ENCODE results near the gene YPEL5. TPM values are rescaled to one million over a fixed set of nuclear protein-coding genes. Genes with fewer than 3 reads are reported as not detected.

The YPEL5 gene
- total RNA-seq, 1 donor from 2014 or later: 63.6 TPM

DNA sequence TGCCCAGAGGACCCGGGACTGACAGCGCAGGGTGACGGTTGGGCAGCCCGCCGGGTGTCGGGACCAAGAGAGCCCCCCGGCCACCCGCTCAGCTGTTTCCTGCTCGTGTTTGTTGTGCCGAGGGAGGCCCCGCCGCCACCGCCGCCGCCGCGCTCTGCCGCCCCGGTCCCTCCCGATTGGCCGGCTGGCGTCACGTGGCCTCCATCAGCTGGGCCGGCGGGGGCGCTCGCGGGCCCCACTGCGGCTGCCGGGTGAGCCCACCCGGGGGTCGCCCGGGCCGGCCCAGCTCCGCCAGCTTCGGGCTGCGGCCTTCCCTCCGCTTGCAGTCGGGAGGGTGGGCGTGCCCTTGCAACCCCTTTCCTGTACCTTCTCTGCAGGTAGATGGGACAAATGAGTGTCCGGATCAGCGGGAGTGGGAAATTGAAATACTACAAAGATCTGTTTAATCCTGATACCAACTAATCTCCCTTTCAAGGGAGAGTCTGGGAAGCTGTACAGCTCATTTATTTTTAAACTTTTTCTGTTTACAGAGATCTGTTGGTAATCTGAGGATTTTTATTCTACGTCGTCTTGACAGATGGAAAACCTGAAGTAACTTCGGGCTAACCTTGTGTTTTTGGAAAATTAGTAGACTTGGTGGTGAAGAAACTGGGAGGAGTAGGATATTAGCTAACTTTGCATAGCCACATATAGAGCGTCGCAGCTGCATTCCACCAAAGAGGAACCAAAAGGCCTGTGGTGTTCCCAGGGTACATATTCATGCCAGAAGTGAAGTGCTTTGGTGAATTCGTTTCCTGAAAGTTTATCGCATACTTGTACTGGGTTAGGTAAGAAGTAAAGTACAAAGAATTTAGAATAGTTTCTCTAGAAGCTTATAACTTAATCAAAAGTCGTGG, 1.2 kb downstream of the YPEL5 start:
- H3K27ac Mint-ChIP-seq: peak overlapping the region; percentile 94
- peaks cover 7% of the 10 kb centered on the region for H3K36me3 Mint-ChIP-seq (ENCODE audit: insufficient read depth)
- DNase-seq (ENCODE audit: low spot score, unreplicated experiment): peak; percentile 79
- no peaks in the 10 kb centered on the region for H3K9me3 Mint-ChIP-seq (ENCODE audit: low read depth)
- H3K27me3 Mint-ChIP-seq: no peaks in the 10 kb centered on the region
- TF ChIP-seq, protein P1, sequence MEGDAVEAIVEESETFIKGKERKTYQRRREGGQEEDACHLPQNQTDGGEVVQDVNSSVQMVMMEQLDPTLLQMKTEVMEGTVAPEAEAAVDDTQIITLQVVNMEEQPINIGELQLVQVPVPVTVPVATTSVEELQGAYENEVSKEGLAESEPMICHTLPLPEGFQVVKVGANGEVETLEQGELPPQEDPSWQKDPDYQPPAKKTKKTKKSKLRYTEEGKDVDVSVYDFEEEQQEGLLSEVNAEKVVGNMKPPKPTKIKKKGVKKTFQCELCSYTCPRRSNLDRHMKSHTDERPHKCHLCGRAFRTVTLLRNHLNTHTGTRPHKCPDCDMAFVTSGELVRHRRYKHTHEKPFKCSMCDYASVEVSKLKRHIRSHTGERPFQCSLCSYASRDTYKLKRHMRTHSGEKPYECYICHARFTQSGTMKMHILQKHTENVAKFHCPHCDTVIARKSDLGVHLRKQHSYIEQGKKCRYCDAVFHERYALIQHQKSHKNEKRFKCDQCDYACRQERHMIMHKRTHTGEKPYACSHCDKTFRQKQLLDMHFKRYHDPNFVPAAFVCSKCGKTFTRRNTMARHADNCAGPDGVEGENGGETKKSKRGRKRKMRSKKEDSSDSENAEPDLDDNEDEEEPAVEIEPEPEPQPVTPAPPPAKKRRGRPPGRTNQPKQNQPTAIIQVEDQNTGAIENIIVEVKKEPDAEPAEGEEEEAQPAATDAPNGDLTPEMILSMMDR (IDR thresholded peaks at IDR 0.05; ENCODE audit: unreplicated experiment): peak; percentile 62
- peak overlapping the region; percentile 65 for H3K4me3 Mint-ChIP-seq (ENCODE audit: low read depth)
- H3K4me1 Mint-ChIP-seq (ENCODE audit: low read depth): peaks cover 39% of the 10 kb centered on the region

DNA sequence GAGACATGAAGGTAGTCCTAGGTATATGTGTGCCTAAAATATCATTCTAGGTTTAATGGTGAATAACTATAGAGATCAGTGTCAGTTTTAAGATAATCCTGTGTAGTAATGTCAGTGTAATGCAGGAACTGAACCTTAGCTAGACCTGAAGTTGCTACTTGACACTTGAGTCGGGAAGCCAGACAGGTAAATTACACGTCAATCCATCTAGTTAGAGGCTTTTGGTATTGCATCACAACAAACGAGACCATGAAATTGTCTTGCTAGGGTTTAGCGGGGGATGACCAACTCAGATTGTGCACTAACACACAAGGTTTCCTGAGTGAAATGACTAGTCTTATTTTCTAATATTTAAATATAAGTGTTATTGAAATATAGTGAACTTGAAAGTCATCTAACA, 2.0 kb downstream of the YPEL5 start:
- TF ChIP-seq, protein P1 (IDR thresholded peaks at IDR 0.05; ENCODE audit: unreplicated experiment): no peak
- DNase-seq (ENCODE audit: low spot score, unreplicated experiment): no peak
- Mint-ChIP-seq H3K36me3 (ENCODE audit: insufficient read depth) (peaks cover 8% of the 10 kb centered on the region), H3K27me3 (no peaks in the 10 kb centered on the region), H3K4me3 (ENCODE audit: low read depth) (peak overlapping the region; percentile 65), H3K9me3 (ENCODE audit: low read depth) (no peaks in the 10 kb centered on the region), H3K27ac (peak overlapping the region; percentile 94), H3K4me1 (ENCODE audit: low read depth) (peaks cover 39% of the 10 kb centered on the region)

DNA sequence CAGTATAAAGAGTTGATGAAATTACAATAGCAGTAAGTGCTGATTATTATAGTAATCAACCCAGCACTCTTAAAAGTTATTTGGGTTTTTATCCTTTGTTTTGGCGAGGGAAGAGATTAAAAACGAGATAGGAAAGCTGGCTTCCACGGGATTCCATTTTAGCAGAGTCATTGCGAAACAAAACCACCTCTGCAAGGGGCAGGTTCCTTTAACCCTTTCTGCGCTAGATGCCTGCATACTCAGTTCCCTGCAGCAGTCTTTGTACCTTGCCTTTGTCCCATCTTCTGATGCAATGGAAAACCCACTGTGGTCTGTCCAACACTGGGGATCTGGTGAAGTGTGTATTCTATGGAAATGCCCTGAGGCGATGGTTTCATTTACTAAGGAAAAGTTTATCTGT, 2.7 kb downstream of the YPEL5 start:
- no peak for DNase-seq (ENCODE audit: low spot score, unreplicated experiment)
- H3K4me1 Mint-ChIP-seq (ENCODE audit: low read depth): peaks cover 41% of the 10 kb centered on the region
- TF ChIP-seq, protein P1 (IDR thresholded peaks at IDR 0.05; ENCODE audit: unreplicated experiment): no peak

DNA sequence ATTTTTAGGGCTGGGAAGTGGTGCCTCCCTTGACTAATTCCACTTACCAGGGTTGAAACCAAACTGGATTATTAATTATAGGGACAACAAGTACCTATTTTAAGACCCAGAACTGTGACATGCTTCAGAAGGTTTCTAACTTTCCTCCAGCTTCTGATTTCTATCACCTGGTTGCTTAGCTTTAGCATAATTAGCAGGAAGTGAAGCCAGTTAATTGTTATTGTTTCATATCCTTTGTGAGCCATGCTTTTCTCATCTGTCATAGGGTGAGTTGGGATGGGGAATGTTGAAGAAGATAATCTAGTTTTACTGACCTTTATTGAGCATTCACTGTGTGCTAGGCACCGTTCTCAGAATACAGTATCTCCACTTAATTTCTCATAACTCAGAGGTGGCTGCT, 3.2 kb downstream of the YPEL5 start:
- TF ChIP-seq, protein P1 (IDR thresholded peaks at IDR 0.05; ENCODE audit: unreplicated experiment): no peak
- Mint-ChIP-seq H3K9me3 (ENCODE audit: low read depth) (no peaks in the 10 kb centered on the region), H3K27me3 (no peaks in the 10 kb centered on the region), H3K36me3 (ENCODE audit: insufficient read depth) (peaks cover 10% of the 10 kb centered on the region), H3K27ac (peak overlapping the region; percentile 67), H3K4me1 (ENCODE audit: low read depth) (peaks cover 41% of the 10 kb centered on the region), H3K4me3 (ENCODE audit: low read depth) (no peak overlapping the region)
- no peak for DNase-seq (ENCODE audit: low spot score, unreplicated experiment)

More for the DNA sequence above, 2.7 kb downstream of the YPEL5 start:
- Mint-ChIP-seq H3K36me3 (ENCODE audit: insufficient read depth) (peaks cover 10% of the 10 kb centered on the region), H3K4me3 (ENCODE audit: low read depth) (peak overlapping the region; percentile 17), H3K27ac (peak overlapping the region; percentile 14), H3K27me3 (no peaks in the 10 kb centered on the region), H3K9me3 (ENCODE audit: low read depth) (no peaks in the 10 kb centered on the region)

DNA sequence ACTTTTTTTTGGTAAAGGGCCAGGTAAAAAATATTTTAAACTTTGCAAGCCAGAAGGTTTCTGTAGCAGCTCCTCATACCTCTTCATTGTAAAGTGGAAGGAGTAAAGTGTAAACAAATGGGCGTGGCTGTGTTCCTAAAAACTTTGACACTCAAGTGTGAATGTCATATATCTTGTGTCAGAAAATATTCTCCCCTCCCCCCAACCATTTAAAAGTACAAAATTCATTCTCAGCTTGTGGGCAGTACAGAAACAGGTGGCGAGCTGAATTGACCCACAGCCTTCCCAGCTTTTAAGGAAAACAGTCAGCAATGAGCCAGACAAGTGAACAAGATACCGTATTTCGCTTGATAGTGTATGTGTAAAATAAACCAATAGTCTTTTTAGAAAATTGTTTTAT, 4.0 kb downstream of the YPEL5 start:
- Mint-ChIP-seq H3K4me1 (ENCODE audit: low read depth) (peaks cover 42% of the 10 kb centered on the region), H3K4me3 (ENCODE audit: low read depth) (no peak overlapping the region), H3K9me3 (ENCODE audit: low read depth) (no peaks in the 10 kb centered on the region), H3K27ac (no peak overlapping the region), H3K36me3 (ENCODE audit: insufficient read depth) (peaks cover 10% of the 10 kb centered on the region), H3K27me3 (no peaks in the 10 kb centered on the region)
- TF ChIP-seq, protein P1 (IDR thresholded peaks at IDR 0.05; ENCODE audit: unreplicated experiment): no peak
- DNase-seq (ENCODE audit: low spot score, unreplicated experiment): no peak
